Retinal pigment epithelial cell (primary cell): Measurements from ENCODE around the gene ADCYAP1R1.
"Not testable (repeated sequence)": the region's sequence is repeated elsewhere in the genome, so short reads cannot be mapped to it uniquely, and the experiment has no call there.

Experiments used
- DNase-seq: peaks from one replicate; pipeline ENCODE4 v3.0.0-alpha.2; 2010; ENCODE audit warnings: low read depth
- H3K4me3 ChIP-seq: 2 replicates; pipeline ENCODE4 v1.5.1; 2011; ENCODE audit warnings: mild to moderate bottlenecking, low read length, control low read depth, moderate library complexity
- CTCF ChIP-seq: conservative IDR thresholded peaks from 2 replicates; pipeline ENCODE4 v1.5.1; 2011; ENCODE audit warnings: low read depth, low read length, control low read depth, inconsistent platforms

ADCYAP1R1 gene

GRCh38 chr7:31137234-31137633, 85.1 kb downstream of the ADCYAP1R1 start:
- no peak overlapping the region for H3K4me3 ChIP-seq
- no peak for DNase-seq
- TF ChIP-seq CTCF, result no peak

GRCh38 chr7:31145339-31145738, 93.2 kb downstream of the ADCYAP1R1 start:
- DNase-seq, result no peak
- no peak for TF ChIP-seq CTCF
- H3K4me3 ChIP-seq, result no peak overlapping the region

GRCh38 chr7:31146030-31146429, 93.9 kb downstream of the ADCYAP1R1 start:
- TF ChIP-seq CTCF, result no peak
- no peak overlapping the region for H3K4me3 ChIP-seq
- DNase-seq, result no peak

- TF ChIP-seq CTCF, result no peak
- DNase-seq, result no peak
- H3K4me3 ChIP-seq, result no peak overlapping the region
Measured at GRCh38 chr7:31146538-31146937, 94.4 kb downstream of the ADCYAP1R1 start.

GRCh38 chr7:31151849-31152248, 99.7 kb downstream of the ADCYAP1R1 start:
- DNase-seq, result no peak
- no peak for TF ChIP-seq CTCF
- no peak overlapping the region for H3K4me3 ChIP-seq

- not testable (repeated sequence) for DNase-seq, H3K4me3 ChIP-seq
Measured at GRCh38 chr7:31153318-31153717, 101.2 kb downstream of the ADCYAP1R1 start.

GRCh38 chr7:31160941-31161340, 108.8 kb downstream of the ADCYAP1R1 start:
- no peak for DNase-seq
- TF ChIP-seq CTCF, result no peak
- no peak overlapping the region for H3K4me3 ChIP-seq
